Measurements from ENCODE around the gene MACROD2. TPM values are rescaled to one million over a fixed set of nuclear protein-coding genes. Genes with fewer than 3 reads are reported as not detected.

MACROD2 gene
- total RNA-seq, 1 experiment from 2014 or later, result 0.12 TPM

- no peaks in the 10 kb centered on the region for H3K9me3 ChIP-seq (replicated peaks)
- H3K27ac ChIP-seq, result no peak overlapping the region
- H3K36me3 ChIP-seq, result no peaks in the 10 kb centered on the region
- H3K27me3 ChIP-seq, result no peaks in the 10 kb centered on the region
- H3K4me1 ChIP-seq, result no peaks in the 10 kb centered on the region
- no peak for DNase-seq
- H3K4me3 ChIP-seq, result no peak overlapping the region
Measured at GRCh38 chr20:14889496-14890255, 894.4 kb downstream of the MACROD2 start.

GRCh38 chr20:14890713-14891112, 895.4 kb downstream of the MACROD2 start:
- H3K27ac ChIP-seq, result no peak overlapping the region
- no peaks in the 10 kb centered on the region for H3K9me3 ChIP-seq (replicated peaks)
- DNase-seq, result no peak
- no peak overlapping the region for H3K4me3 ChIP-seq
- H3K27me3 ChIP-seq, result no peaks in the 10 kb centered on the region
- no peaks in the 10 kb centered on the region for H3K4me1 ChIP-seq
- H3K36me3 ChIP-seq, result no peaks in the 10 kb centered on the region

GRCh38 chr20:14892782-14893181, 897.5 kb downstream of the MACROD2 start:
- no peak overlapping the region for H3K27ac ChIP-seq
- no peak overlapping the region for H3K4me3 ChIP-seq
- no peaks in the 10 kb centered on the region for H3K27me3 ChIP-seq
- no peak for DNase-seq
- H3K36me3 ChIP-seq, result no peaks in the 10 kb centered on the region
- H3K4me1 ChIP-seq, result no peaks in the 10 kb centered on the region
- no peaks in the 10 kb centered on the region; the same call in 1 of the 2 replicates for H3K9me3 ChIP-seq (replicated peaks)

- H3K27ac ChIP-seq, result no peak overlapping the region
- no peak for DNase-seq
Measured at GRCh38 chr20:14896569-14896968, 901.3 kb downstream of the MACROD2 start.

GRCh38 chr20:14897608-14898007, 902.3 kb downstream of the MACROD2 start:
- no peaks in the 10 kb centered on the region for H3K36me3 ChIP-seq
- no peaks in the 10 kb centered on the region; the same call in 1 of the 2 replicates for H3K9me3 ChIP-seq (replicated peaks)
- no peak for DNase-seq
- no peak overlapping the region for H3K4me3 ChIP-seq
- H3K27ac ChIP-seq, result no peak overlapping the region
- no peaks in the 10 kb centered on the region for H3K4me1 ChIP-seq
- H3K27me3 ChIP-seq, result no peaks in the 10 kb centered on the region

More at GRCh38 chr20:14896569-14896968, 901.3 kb downstream of the MACROD2 start:
- H3K27me3 ChIP-seq, result no peaks in the 10 kb centered on the region
- no peaks in the 10 kb centered on the region; the same call in 1 of the 2 replicates for H3K9me3 ChIP-seq (replicated peaks)
- H3K4me1 ChIP-seq, result no peaks in the 10 kb centered on the region
- H3K4me3 ChIP-seq, result no peak overlapping the region
- H3K36me3 ChIP-seq, result no peaks in the 10 kb centered on the region

GRCh38 chr20:14902432-14903089, 907.2 kb downstream of the MACROD2 start:
- no peaks in the 10 kb centered on the region for H3K36me3 ChIP-seq
- no peaks in the 10 kb centered on the region for H3K27me3 ChIP-seq
- no peaks in the 10 kb centered on the region; the same call in 1 of the 2 replicates for H3K9me3 ChIP-seq (replicated peaks)
- no peak overlapping the region for H3K27ac ChIP-seq
- no peaks in the 10 kb centered on the region for H3K4me1 ChIP-seq
- no peak overlapping the region for H3K4me3 ChIP-seq
- DNase-seq, result peak in 1 of 2 experiments; percentile 12

GRCh38 chr20:14906908-14907434, 911.7 kb downstream of the MACROD2 start:
- no peaks in the 10 kb centered on the region for H3K9me3 ChIP-seq (replicated peaks)
- no peaks in the 10 kb centered on the region for H3K36me3 ChIP-seq
- H3K4me1 ChIP-seq, result no peaks in the 10 kb centered on the region
- DNase-seq, result no peak
- no peaks in the 10 kb centered on the region for H3K27me3 ChIP-seq
- H3K4me3 ChIP-seq, result no peak overlapping the region
- no peak overlapping the region for H3K27ac ChIP-seq

- no peak overlapping the region for H3K27ac ChIP-seq
- no peak overlapping the region for H3K4me3 ChIP-seq
- no peaks in the 10 kb centered on the region for H3K36me3 ChIP-seq
- H3K9me3 ChIP-seq (replicated peaks), result no peaks in the 10 kb centered on the region
- H3K27me3 ChIP-seq, result no peaks in the 10 kb centered on the region
- no peak for DNase-seq
- H3K4me1 ChIP-seq, result no peaks in the 10 kb centered on the region
Measured at GRCh38 chr20:14910126-14910525, 914.8 kb downstream of the MACROD2 start.

GRCh38 chr20:14913896-14914620, 918.7 kb downstream of the MACROD2 start:
- H3K27me3 ChIP-seq, result no peaks in the 10 kb centered on the region
- H3K9me3 ChIP-seq (replicated peaks), result no peaks in the 10 kb centered on the region
- DNase-seq, result no peak
- no peak overlapping the region for H3K27ac ChIP-seq
- no peak overlapping the region for H3K4me3 ChIP-seq
- no peaks in the 10 kb centered on the region for H3K4me1 ChIP-seq
- H3K36me3 ChIP-seq, result no peaks in the 10 kb centered on the region

- no peak overlapping the region for H3K27ac ChIP-seq
Measured at GRCh38 chr20:14914633-14915032, 919.3 kb downstream of the MACROD2 start.

GRCh38 chr20:14915356-14915755, 920.0 kb downstream of the MACROD2 start:
- Histone ChIP-seq H3K9me3 (replicated peaks) (no peaks in the 10 kb centered on the region), H3K27me3 (no peaks in the 10 kb centered on the region), H3K27ac (no peak overlapping the region), H3K4me1 (0 out of 2 replicates have a peak, but pooled peaks cover 3% of the 10 kb centered on the region), H3K4me3 (no peak overlapping the region), H3K36me3 (no peaks in the 10 kb centered on the region)
- DNase-seq, result no peak

More at GRCh38 chr20:14914633-14915032, 919.3 kb downstream of the MACROD2 start:
- 0 out of 2 replicates have a peak, but pooled peaks cover 2% of the 10 kb centered on the region for H3K4me1 ChIP-seq
- DNase-seq, result no peak
- no peaks in the 10 kb centered on the region for H3K36me3 ChIP-seq
- no peak overlapping the region for H3K4me3 ChIP-seq
- H3K9me3 ChIP-seq (replicated peaks), result no peaks in the 10 kb centered on the region
- H3K27me3 ChIP-seq, result no peaks in the 10 kb centered on the region

GRCh38 chr20:14916360-14916920, 921.1 kb downstream of the MACROD2 start:
- Histone ChIP-seq H3K27me3 (no peaks in the 10 kb centered on the region), H3K4me3 (no peak overlapping the region), H3K27ac (no peak overlapping the region), H3K36me3 (no peaks in the 10 kb centered on the region), H3K4me1 (0 out of 2 replicates have a peak, but pooled peaks cover 3% of the 10 kb centered on the region), H3K9me3 (replicated peaks) (no peaks in the 10 kb centered on the region)
- DNase-seq, result no peak

- H3K27me3 ChIP-seq, result no peaks in the 10 kb centered on the region
- no peaks in the 10 kb centered on the region for H3K36me3 ChIP-seq
- H3K27ac ChIP-seq, result no peak overlapping the region
- 0 out of 2 replicates have a peak, but pooled peaks cover 3% of the 10 kb centered on the region for H3K4me1 ChIP-seq
- no peaks in the 10 kb centered on the region for H3K9me3 ChIP-seq (replicated peaks)
- DNase-seq, result no peak
- no peak overlapping the region for H3K4me3 ChIP-seq
Measured at GRCh38 chr20:14918281-14918680, 923.0 kb downstream of the MACROD2 start.

- no peak overlapping the region for H3K27ac ChIP-seq
- 0 out of 2 replicates have a peak, but pooled peaks cover 3% of the 10 kb centered on the region for H3K4me1 ChIP-seq
- no peak for DNase-seq
- H3K27me3 ChIP-seq, result no peaks in the 10 kb centered on the region
- H3K36me3 ChIP-seq, result no peaks in the 10 kb centered on the region
- no peak overlapping the region for H3K4me3 ChIP-seq
- H3K9me3 ChIP-seq (replicated peaks), result no peaks in the 10 kb centered on the region
Measured at GRCh38 chr20:14918976-14919375, 923.7 kb downstream of the MACROD2 start.
